ENCODE data around the gene ITLN2. TPM values are rescaled to one million over a fixed set of nuclear protein-coding genes. Genes with fewer than 3 reads are reported as not detected.
A peak's percentile ranks its signal among the peaks of the same experiment; 100 is the strongest.

Gene ITLN2
- total and polyA plus RNA-seq, 10 of the 15 experiments (the other 5 are each of a cell fraction or from before 2014, with no cell fraction given), result not detected

- TF ChIP-seq GABPA (IDR thresholded peaks at IDR 0.05; ENCODE audit: low read depth) (no peak), ZNF384 (IDR thresholded peaks at IDR 0.05; ENCODE audit: borderline replicate concordance, low read depth, low read length) (no peak), CBX5 (IDR thresholded peaks at IDR 0.05; ENCODE audit: low read depth) (0 out of 2 replicates have a peak, but pooled peaks have one; percentile 45), PML (IDR thresholded peaks at IDR 0.05; ENCODE audit: low read length) (no peak)
These were observed 42.9 kb upstream of the ITLN2 start (continued) for GRCh38 chr1:160997323-160998038.

DNA sequence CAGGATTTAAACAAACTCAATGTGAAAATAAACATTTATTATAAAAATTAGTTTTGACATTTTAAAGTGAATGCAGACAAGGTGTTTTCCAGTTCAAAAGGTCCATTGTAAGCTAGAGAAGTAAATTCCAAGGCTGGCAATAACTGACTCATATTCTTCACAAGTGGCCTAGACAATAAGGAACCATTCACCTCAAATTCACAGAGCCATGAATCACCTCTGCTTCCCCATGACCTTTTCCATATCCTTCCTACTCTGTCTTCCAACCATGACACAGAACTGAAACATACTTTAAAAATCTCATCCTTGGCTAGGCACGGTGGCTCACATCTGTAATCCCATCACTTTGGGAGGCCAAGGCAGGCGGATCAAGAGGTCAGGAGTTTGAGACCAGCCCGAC, 41.6 kb upstream of the ITLN2 start:
- RAD21 ChIA-PET (ENCODE audit: unreplicated experiment), result interaction anchor here (1.6 to 2.5 kb wide), 7 partner anchors 8 to 72 kb away, joined by 4 to 22 read pairs (median 7); partner anchors contain the start of genes TSTD1 and USF1
- no peak for FAIRE-seq

More for the DNA sequence above, 41.6 kb upstream of the ITLN2 start:
- no TSS peak for BruUV-seq (replicated peaks)
- Histone ChIP-seq H3K4me3 (no peak overlapping the region), H3K27me3 (replicated peaks in 1 of 2; ENCODE audit: control insufficient read depth in 2 of 2, insufficient read depth in 2 of 2, low read length in 1 of 2) (no peaks in the 10 kb centered on the region), H3K79me2 (ENCODE audit: control insufficient read depth, insufficient read depth, low read length) (no peaks in the 10 kb centered on the region), H3K9me3 (replicated peaks; ENCODE audit: control insufficient read depth, insufficient read depth, low read length) (no peaks in the 10 kb centered on the region), H3K36me3 (ENCODE audit: control insufficient read depth in 2 of 2, insufficient read depth in 2 of 2, low read length in 1 of 2) (peaks cover 5 to 15% of the 10 kb centered on the region in 2 experiments; a peak in 3 of 4 replicates), H2AFZ (ENCODE audit: control insufficient read depth, low read depth, low read length) (no peak overlapping the region), H4K20me1 (ENCODE audit: control insufficient read depth, insufficient read depth) (no peaks in the 10 kb centered on the region), H3K9ac (ENCODE audit: control insufficient read depth, insufficient read depth, low read length) (no peak overlapping the region), H3K27ac (ENCODE audit: control insufficient read depth, insufficient read depth) (no peak overlapping the region), H3K4me2 (ENCODE audit: control insufficient read depth, insufficient read depth) (no peak overlapping the region), H3K4me1 (ENCODE audit: control insufficient read depth, insufficient read depth, low read length) (peaks cover 3% of the 10 kb centered on the region; the same call in 1 of the 2 replicates)
- ChIA-PET CTCF (interaction anchor here (0.6 to 9.7 kb wide), 18 partner anchors 17 to 1623 kb away, joined by 3 to 147 read pairs (median 8); partner anchors contain the start of genes ARHGAP30, DEDD, F11R and KLHDC9), SMC1A (ENCODE audit: uncharacterized antibody, unreplicated experiment) (interaction anchor here (1.2 to 4.7 kb wide), 10 partner anchors 11 to 141 kb away, joined by 3 to 70 read pairs (median 22); partner anchors contain the start of genes F11R, ITLN2, KLHDC9 and TSTD1), POLR2A (no interaction called here)
- in situ Hi-C loops (cut with MboI), result no loop called here
- DNase-seq (ENCODE audit: low read depth, low spot score) (no peak), ATAC-seq (no peak)
- WGBS (ENCODE audit: insufficient coverage, insufficient replicate concordance, low lambda C conversion rate, missing lambda C conversion rate), result 71% methylated on average over 3 of the region's 3 CpGs
- TF ChIP-seq RCOR1 (conservative IDR thresholded peaks at IDR 0.05; ENCODE audit: low read depth, low read length), result no peak
- TF ChIP-seq ATF3 (IDR thresholded peaks at IDR 0.05; ENCODE audit: borderline replicate concordance, extremely low read depth, low read depth, low read length), result no peak
- no peak for TF ChIP-seq EGR1 (IDR thresholded peaks at IDR 0.05; ENCODE audit: borderline replicate concordance in 1 of 2, low read depth in 2 of 2, low read length in 2 of 2)
- TF ChIP-seq TCF7 (IDR thresholded peaks at IDR 0.05; ENCODE audit: borderline replicate concordance), result no peak
- TF ChIP-seq CHD4 (IDR thresholded peaks at IDR 0.05), result no peak
- no peak for TF ChIP-seq HCFC1 (IDR thresholded peaks at IDR 0.05; ENCODE audit: low read length)
- no peak for TF ChIP-seq POLR2AphosphoS5 (IDR thresholded peaks at IDR 0.05; ENCODE audit: low read length)
- TF ChIP-seq, protein P1, sequence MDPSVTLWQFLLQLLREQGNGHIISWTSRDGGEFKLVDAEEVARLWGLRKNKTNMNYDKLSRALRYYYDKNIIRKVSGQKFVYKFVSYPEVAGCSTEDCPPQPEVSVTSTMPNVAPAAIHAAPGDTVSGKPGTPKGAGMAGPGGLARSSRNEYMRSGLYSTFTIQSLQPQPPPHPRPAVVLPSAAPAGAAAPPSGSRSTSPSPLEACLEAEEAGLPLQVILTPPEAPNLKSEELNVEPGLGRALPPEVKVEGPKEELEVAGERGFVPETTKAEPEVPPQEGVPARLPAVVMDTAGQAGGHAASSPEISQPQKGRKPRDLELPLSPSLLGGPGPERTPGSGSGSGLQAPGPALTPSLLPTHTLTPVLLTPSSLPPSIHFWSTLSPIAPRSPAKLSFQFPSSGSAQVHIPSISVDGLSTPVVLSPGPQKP (IDR thresholded peaks at IDR 0.05; ENCODE audit: low read depth, low read length), result no peak
- TF ChIP-seq SMARCA5 (IDR thresholded peaks at IDR 0.05), result no peak
- TF ChIP-seq MTA2 (IDR thresholded peaks at IDR 0.05; ENCODE audit: low read depth), result no peak
- intact Hi-C loops (cut with micrococcal nuclease; ENCODE audit: unreplicated experiment), result no loop called here
